Mucosa of gallbladder (tissue), 1 donor: ENCODE results near the gene RDM1. TPM values are rescaled to one million over a fixed set of nuclear protein-coding genes. Genes with fewer than 3 reads are reported as not detected.
"Not testable (repeated sequence)": the region's sequence is repeated elsewhere in the genome, so short reads cannot be mapped to it uniquely, and the experiment has no call there.

Source experiments
- DNase-seq: peaks from one replicate; pipeline ENCODE4 v3.0.0-alpha.2; 2020; ENCODE audit warnings: low spot score
- total RNA-seq: library from RNA; stranded (reverse); gene quantifications from one replicate; pipeline ENCODE4 v1.2.1, GENCODE V29; 2021
- donor health status: DM: no; HTN: no; CAD: no.

The RDM1 gene, protein sequence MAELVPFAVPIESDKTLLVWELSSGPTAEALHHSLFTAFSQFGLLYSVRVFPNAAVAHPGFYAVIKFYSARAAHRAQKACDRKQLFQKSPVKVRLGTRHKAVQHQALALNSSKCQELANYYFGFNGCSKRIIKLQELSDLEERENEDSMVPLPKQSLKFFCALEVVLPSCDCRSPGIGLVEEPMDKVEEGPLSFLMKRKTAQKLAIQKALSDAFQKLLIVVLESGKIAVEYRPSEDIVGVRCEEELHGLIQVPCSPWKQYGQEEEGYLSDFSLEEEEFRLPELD
- total RNA-seq: 0.75 TPM

DNA sequence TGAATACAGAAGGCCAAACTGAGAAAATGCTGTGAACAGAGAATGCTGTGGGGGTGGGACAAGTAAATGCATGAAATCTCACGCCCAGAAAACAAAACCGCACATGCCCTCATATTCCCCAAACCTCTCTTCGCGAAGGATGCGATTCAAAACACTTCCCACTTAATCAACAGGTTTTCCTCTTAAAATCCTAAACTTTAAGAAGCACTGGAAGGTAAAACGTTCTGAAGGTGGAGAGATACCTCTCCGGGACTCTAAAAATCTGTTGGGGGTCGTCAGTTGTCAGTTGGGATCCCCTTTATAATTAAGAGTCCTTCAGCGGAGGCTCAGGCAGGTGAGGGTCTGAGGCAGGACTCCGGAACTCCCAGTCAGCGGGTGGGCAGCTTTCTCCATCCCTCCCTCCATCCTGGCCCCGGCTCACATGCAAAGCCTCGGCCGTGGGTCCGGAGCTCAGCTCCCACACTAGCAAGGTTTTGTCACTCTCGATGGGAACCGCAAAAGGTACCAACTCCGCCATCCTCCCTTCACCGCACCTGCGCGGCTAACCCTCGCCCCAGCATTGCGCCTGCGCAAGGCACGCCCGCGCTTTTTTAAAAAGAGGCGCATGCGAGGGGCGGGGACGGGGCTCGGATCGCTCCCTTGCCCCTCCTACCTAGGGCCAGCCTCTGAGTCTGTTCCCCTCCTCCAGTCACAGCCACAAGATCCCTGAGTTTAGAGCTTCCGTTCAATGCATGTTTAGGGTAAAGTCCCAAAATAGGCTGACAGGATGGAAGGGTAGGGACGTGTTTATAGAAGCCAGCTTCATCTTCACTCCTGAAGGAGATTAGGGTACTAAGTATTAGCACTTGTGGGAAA lies at the start of gene RDM1:
Gene RDM1 (minus strand): TSS at position 563 of the 855 bp plus-strand sequence. CDS start 46 bp downstream, at position 517.
- DNase-seq: peak; percentile 66

- no peak for DNase-seq
Measured at GRCh38 chr17:35978346-35978745, 47.8 kb upstream of the RDM1 start.

GRCh38 chr17:35977509-35977908 lies 46.9 kb upstream of the RDM1 start:
- no peak for DNase-seq

DNA sequence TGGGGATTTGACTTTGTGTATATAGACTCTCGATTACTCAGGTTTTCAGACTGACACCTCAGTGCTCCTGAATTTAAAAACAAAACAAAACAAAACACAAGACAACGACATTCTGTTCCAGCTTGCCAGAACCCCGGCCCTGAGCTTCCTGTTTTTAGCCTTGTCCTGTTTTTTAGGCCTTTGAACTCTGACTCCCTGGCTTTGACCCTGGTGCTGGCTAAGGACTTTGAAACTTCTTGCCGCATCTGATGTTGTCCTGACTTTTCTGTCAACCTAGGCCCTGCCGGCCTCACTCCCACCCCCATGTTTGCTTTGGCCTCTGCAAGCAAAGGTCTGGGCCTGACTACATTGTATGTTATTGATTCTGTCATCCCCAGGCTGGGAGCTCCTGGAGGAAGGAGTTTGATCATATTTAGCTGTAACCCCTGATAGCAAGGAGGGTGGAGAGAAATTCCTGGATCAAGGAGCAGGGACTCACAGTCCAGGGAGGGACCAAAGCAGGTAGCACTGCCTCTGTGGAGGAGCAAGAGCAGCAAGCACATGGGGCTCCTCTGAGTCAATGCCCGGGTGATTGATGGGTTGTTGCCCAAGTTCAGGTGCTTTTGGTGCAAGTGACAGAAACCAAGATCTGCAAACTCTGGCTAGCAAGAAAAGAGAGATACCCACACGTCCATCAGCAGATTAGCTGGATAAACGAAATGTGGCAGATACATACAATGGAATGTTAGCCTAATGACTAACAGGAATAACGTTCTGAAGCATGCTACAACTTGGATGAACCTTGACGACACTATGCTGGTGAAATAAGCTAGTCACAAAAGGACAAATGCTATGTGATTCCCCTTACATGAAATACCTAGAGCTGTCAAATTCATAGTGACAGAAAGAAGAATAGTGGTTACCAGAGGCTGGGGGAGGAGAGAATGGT lies 43.0 kb upstream of the RDM1 start:
- peak; percentile 62 for DNase-seq

DNA sequence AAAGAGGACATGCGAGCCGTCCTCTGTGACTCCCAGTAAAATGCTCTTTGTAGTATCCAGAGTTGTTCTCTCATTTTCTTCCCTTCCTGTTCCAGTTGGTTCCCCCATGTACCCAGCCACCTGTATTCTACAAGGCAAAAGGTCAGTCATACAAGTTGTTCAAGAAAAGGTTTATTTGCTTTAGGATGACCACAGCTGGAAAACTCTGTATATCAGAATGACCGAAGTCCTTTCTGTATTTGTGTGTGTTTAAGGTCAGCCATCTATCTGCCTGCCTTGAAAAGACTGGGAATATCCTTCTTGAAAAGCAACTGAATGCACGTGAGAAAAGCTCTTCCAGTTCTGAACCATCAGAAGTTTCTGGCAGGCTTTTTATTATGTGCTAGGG lies 42.4 kb upstream of the RDM1 start:
- no peak for DNase-seq

GRCh38 chr17:35972535-35972934 lies 42.0 kb upstream of the RDM1 start:
- DNase-seq: no peak

DNA sequence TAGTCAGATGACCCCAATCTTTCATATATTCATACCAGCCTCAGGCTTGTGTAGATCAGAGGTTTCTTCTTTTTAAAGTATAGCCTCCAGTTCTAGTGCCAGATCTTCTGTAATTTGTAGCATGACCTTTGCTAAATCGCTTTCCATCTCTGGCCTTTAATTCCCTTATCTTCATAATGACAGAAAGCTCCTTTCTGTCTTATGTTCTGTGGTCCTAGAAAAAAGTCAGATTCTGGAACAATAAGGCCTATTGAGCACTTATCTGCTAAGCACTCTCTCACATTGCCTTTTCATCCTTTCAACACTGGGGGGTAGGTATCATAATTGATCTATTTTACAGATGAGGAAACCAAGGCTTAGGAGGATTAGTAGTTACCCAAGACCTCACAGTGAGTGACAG lies 41.5 kb upstream of the RDM1 start:
- no peak for DNase-seq

GRCh38 chr17:35969558-35970380 lies 39.2 kb upstream of the RDM1 start:
- DNase-seq: peak; percentile 86

DNA sequence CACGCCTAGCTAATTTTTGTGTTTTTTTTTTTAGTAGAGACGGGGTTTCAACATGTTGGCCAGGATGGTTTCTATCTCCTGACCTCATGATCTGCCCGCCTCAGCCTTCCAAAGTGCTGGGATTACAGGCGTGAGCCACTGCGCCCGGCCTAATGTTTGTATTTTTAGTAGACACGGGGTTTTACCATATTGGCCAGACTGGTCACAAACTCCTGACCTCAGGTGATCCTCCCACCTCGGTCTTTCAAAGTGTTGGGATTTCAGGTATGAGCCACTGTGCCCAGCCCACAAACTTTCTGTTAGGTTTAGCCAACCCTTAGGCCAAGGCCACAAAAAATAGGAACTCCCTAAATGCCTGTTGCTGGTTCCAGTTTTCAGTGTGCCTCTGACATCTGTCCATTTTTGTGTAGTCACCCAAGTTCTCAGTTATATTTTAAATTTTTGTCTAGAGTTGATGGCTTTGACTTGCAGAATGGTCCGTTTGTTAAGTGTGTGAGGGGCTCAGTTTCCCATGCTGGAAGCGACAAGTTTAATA lies 38.0 kb upstream of the RDM1 start:
- no peak for DNase-seq

- DNase-seq: no peak
Measured at GRCh38 chr17:35965272-35965671, 34.7 kb upstream of the RDM1 start.

GRCh38 chr17:35963663-35964062 lies 33.1 kb upstream of the RDM1 start:
- no peak for DNase-seq

- no peak for DNase-seq
Measured at GRCh38 chr17:35953720-35954119, 23.1 kb upstream of the RDM1 start.

DNA sequence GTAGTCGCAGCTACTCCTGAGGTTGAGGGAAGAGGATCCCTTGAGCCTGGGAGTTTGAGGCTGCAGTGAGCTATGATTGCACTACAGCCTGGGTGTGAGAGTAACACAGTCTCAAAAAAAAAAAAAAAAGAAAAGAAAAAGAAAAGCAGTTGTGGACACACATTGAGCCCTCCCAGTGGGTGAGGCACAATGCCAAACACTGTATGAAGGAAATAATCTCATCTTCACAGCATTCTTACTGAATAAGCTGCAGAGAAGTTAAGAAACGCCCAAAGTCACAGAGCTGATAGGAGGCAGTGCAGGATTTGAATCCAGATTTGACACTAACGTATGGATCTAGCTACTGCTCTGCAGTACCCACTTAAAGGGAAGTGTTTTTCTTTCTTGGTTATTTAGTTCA lies 18.8 kb upstream of the RDM1 start:
- DNase-seq: no peak

DNA sequence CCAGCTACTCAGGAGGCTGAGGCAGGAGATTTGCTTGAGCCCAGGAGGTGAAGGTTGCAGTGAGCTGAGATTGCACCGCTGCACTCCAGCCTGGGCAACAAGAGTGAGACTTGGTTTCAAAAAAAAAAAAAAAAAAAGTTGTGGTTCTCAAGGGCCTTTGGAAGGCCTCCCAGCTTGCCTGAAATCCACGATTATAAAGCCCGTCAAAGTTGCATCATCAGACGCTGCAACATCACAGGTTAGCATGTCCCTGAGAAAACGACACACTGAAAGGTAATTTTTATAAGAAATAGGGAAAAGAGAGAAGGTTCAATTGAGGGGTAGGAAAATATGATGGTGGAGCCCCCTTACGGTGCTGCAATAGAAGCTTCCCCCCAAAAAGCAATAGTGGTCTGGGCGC lies 17.5 kb upstream of the RDM1 start:
- no peak for DNase-seq

GRCh38 chr17:35947156-35947585 lies 16.6 kb upstream of the RDM1 start:
- DNase-seq: peak; percentile 55

DNA sequence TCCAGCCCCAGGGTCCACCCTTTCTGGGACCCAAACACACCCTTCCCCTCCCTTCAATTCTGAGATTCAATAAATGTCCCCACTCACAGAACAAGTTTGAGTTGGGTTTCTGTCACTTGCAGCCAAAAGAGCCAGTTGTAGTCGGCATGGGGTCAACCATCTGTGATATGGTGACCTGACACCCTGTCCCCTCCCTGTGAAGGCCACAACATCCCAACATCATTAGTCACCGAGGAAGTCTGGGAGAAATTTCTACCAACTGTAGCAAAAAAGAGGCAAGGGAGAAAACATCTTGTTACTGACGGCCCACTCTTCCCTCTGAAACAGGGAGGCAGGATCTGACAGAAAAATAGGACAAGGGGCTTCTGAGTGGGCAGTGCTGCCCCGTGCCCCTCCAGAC lies 13.6 kb upstream of the RDM1 start:
- no peak for DNase-seq

DNA sequence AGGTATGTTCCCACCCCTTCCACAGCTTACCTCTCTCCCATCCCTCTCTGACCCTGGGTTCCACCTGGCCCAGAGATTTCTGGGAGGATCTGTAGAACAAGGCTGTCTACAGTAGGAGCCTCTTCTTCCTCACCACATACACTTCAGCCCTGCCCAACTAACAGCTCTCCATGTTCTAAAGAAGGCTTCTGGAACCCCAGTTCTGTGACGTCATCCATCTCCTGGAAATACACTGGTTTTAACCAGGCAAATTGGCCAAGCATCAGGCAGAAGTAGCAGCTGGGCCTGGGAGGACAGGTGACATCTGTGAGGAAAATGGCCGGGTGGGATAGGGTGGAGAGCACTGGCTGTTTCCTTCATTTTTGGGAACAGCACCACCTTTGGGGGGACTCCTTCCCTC lies 13.0 kb upstream of the RDM1 start, which contains the start of gene LYZL6:
Gene LYZL6 (minus strand): TSS at position 177 of the 400 bp plus-strand sequence. CDS start 4,357 bp downstream, outside the sequence.
- no peak for DNase-seq

GRCh38 chr17:35942588-35943186 lies 12.1 kb upstream of the RDM1 start:
- no peak for DNase-seq

DNA sequence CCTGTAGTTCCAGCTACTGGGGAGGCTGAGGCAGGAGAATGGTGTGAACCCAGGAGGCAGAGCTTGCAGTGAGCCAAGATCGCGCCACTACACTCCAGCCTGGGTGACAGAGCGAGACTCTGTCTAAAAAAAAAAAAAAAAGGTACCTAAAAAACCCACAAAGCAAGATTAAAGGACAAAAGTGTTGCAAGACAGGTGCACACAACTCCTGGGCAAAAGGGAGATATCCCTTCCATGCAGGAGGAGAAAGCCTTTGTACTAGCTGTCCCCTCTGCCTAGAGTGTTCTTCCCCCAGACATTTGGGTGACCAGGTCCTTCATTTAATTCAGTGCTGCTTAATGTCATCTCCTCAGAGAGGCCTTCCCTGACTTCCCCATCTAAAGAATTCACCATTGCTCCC lies 7.9 kb upstream of the RDM1 start:
- not testable (repeated sequence) for DNase-seq

- no peak for DNase-seq
Measured at GRCh38 chr17:35936063-35936462, 5.5 kb upstream of the RDM1 start.
